8988T (cell line): ENCODE measurements around the gene INF2.
A peak's percentile ranks its signal among the peaks of the same experiment; 100 is the strongest.
"Not testable (repeated sequence)": the region's sequence is repeated elsewhere in the genome, so short reads cannot be mapped to it uniquely, and the experiment has no call there.

Source experiments
- DNase-seq: peaks from one replicate; pipeline ENCODE4 v3.0.0; 2011

The INF2 gene

GRCh38 chr14:104739546-104740516, 50.4 kb downstream of the INF2 start:
- DNase-seq: no peak

DNA sequence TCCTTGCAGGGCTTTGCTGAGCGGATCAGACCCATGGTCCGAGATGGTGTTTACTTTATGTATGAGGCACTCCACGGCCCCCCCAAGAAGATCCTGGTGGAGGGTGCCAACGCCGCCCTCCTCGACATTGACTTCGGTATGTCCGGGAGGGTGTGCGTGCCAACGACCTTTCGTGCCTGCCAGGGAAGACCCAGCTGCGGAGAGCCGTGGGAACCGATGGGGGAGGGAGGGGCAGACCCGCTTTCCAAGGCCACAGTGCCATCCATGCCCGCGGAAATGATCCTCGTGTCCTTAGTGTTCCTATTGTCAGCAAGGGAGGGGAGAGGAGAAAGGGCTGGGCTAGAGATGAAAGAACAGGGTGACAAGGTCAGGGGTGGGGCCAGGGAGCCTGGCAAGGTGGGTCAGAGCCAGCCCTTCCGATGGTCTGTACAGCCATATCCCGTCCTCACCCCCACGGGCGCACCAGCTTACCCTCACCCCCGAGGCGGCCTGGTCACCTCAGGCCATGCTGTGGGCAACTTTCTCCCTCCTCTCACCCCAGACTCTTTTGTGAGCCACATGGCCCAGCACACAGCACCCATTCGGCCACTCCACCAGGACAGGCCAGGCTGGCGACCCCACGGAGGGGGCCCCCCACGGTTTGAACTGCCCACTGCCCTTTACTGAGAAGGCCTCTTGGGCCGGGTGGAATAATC, 51.8 kb downstream of the INF2 start:
- no peak for DNase-seq

GRCh38 chr14:104741803-104742251, 52.4 kb downstream of the INF2 start:
- DNase-seq: no peak

DNA sequence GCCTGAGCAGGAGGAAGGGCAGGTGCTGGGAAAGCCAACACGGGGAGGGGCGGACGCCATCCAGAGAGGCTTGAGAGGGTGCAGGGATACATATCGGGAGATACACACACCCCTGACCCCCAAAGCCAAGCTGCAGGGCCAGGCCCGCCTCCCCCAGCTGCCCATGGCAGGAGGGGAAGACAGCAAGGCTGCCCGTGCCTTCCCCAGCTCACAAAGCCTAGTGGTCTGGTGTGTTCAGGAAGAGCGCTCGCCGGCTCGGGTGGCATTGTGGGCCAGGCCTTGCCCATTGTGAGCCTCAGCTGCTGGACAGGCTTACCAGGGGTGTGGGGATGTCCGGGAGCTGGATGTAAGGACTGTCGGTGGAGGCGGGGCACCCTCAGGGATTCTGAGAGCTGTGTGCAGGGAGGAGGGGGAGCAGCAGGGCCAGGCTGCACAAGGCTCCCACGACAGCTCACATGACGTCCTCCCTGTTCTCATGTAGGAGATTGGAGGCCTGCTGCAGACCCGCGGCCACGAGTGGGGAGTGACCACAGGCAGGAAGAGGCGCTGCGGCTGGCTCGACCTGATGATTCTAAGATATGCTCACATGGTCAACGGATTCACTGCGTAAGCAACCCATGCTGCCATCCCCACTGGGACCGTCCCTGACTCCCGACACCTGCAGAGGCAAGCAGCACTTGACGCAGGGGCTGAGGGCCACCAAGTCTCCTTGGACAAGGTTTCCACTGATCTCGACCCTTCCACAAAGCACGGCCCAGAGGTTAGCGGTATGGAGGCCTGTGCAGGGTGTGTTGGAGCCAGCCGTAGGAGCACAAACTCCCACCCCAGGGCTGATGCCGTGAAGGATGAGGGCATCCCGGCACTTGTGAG, 53.4 kb downstream of the INF2 start:
- DNase-seq: no peak

DNA sequence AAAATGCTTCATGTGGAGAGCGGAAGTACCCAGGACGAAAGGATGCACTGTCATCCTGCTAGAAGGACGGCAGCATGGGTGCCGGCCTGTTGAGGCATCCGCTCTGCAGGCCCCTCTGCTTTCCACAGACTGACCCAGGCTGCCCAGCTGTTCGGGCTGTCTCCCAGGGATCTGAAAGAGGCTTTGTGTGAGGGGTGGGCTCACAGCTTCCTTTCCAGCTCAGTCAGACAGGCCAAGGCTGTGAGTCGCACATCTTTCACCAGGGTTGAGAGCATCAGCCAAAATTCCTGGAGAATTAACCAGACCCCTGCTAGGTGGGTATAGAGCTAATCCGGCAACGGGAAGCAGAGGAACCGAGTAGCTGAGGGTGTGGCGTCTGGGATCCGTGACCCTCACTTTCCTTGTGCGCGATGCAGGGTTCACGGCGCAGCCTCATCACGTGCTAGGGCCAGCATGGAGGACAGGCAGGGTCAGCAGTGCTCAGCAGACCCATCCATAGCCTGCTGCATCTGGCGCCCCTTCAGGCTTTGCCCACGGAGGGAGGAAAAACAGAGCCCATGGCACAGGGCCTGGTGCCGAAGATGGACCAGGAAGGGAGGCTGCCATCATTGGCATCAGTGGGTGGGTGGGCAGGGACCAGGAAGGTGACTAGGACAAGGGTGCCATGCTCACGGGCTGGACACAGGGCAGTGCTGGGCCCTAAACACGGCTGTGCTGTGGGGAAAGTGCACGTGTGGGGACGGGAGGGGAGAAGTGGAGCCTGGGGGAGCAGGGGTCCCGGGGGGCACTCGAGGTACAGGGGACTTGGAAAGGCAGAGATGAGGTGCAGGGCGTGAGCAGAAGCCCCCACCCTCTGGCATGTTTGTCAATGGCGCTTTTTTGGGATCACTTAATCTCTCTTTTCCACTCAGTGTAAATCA, 54.3 kb downstream of the INF2 start:
- DNase-seq: no peak

GRCh38 chr14:104744484-104744883, 55.1 kb downstream of the INF2 start:
- no peak for DNase-seq

GRCh38 chr14:104745431-104745830, 56.0 kb downstream of the INF2 start:
- no peak for DNase-seq

GRCh38 chr14:104746071-104746545, 56.7 kb downstream of the INF2 start:
- DNase-seq: no peak

DNA sequence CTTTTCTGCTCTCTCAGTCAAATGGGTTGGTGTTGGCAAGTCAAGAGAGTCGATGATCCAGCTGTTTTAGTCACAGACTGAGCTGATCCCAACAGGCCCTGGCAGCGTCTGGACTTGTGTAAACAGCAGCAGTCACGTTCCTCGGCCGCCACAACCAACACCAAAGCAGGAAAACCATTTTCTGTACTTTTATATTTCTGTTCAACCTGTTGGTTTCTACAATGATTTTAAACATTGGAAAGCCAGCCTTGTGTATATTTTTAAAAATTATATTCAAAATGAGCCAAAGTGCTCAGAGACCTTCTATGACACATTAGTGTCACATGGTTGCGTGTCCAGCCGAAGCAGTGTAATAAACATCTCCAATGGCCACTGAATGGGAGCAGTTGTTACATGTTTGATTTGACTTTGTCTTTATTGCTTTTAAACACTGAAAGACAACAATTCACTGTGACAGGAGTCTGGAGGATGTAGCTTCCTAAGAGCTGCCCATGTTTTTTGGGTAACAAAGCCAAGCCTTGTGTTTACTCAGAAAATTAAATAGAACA, 57.6 kb downstream of the INF2 start:
- no peak for DNase-seq

- no peak for DNase-seq
Observed at GRCh38 chr14:104747876-104748275, 58.5 kb downstream of the INF2 start.

DNA sequence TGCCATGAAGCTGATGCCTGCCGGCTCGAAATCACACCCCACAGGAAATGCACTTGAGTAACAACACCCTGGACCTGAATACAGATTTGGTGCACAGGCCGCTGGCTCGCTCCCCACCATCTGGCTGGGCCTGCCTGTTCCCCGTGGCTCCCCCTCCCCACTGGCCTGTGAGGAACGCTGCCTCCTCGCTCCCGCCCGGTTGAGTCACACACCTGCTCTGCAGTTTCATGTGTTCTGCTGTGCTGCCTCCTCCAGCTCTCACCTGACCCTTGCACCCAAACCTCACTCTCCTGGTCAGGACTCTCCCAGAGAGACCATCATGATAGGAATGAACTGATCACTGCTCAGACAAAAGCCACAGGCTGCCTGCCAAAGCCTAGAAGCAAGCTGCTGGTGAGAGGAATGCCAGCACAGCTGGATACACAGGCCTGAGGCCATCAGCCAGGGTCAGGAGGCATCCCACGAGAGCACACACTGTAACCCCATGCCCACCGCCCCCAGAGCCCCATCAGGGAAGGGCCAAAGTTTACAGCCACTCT, 59.8 kb downstream of the INF2 start:
- DNase-seq: no peak

- no peak for DNase-seq
Observed at GRCh38 chr14:104750056-104750752, 60.8 kb downstream of the INF2 start.

- DNase-seq: not testable (repeated sequence)
Observed at GRCh38 chr14:104750753-104751057, 61.3 kb downstream of the INF2 start.

- no peak for DNase-seq
Observed at GRCh38 chr14:104751539-104752422, 62.4 kb downstream of the INF2 start.

DNA sequence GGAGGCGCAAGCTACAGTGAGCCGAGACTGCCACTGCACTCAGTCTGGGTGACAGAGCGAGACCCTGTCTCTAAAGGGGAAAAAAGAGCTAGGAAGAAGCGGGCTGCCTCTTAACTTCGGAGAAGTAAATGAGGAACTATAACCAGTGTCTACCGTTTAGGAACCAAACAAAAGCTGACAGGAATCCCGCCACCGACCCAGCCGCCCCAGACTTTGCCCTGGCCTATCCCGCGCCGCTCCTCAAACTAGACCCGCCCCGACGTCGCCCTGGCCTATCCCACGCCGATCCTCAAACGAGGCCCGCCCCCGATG, 63.0 kb downstream of the INF2 start:
- peak; percentile 96 for DNase-seq

DNA sequence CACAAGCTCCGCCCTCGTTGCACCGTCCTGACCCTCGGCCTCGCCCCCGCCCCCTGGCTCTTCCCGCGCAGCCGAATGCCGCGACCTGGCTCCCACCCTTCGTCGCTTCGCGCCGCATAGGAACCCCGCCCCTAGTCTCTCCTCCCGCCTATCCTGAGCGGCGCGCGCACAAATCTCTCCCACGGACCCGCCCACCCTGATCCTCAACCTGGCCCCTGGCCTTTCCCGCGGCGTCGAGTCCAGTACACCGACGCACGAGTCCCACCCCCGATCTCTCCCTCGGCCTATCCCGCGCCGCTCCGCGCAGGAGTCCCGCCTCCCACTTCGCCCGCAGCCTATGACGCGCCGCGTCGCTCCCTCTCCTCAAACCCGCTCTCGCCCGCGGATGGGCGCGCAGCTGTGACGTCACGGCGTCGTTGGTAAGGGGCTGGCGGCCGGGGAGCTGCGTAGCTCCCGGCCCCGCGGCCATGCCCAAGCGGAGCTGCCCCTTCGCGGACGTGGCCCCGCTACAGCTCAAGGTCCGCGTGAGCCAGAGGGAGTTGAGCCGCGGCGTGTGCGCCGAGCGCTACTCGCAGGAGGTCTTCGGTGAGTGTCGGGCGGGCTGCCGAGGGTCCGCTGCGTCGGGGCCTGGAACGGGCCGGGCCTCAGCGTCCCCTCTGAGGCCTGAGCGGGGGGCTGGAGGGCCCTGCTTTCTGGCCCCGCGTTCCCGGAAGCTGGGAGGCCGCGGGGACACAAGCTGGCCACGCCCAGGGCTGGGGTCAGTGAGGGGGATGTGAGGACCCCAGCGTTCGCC, 63.5 kb downstream of the INF2 start, which contains the start of gene SIVA1:
SIVA1 (plus strand) TSS at position 413 of the 793 bp plus-strand sequence; CDS start at position 468, 55 bp downstream.
- peak; percentile 98 for DNase-seq

GRCh38 chr14:104753528-104754212, 64.3 kb downstream of the INF2 start:
- no peak for DNase-seq

DNA sequence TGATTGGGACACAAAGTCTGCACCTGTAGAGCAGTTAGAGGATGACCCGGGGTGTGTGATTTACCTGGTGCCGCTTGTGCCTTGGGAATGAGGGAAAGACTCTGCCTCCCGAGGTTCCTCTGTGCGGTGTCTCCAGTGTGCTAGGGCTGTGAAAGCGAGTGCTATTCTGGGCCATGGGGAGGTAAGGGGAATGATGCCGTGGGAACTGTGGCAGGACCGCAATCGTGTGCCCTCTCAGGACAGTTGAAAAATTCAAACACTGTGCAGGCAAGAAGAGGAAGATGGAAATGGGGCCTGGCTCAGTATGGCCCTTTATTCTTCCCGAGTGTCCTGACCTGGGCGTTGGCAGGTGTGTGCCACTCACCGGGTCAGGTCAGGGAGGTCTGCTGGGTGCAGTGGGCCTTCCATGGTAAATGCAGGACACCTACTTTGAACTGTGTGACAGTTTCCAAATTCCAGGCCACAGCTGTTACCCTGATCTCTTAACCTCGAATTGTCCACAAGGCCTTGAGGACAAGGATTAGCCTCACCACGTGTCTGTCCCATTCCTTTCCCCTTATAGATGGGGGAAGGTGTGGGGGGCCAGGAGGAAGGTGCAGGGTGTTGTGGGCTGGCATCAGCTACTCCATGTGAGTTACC, 64.9 kb downstream of the INF2 start:
- no peak for DNase-seq
